Left colon (tissue), 2 donors: Measurements from ENCODE around the gene HECTD1. TPM values are rescaled to one million over a fixed set of nuclear protein-coding genes. Genes with fewer than 3 reads are reported as not detected.

Experiments used
- total RNA-seq, 2 donors: library from RNA; stranded (reverse); fragmentation: NEBNext Ultra II Directional; extraction: Animal tissue kit (Norgen Biotek cat#: 25700); gene quantifications; one replicate each; pipeline ENCODE4 v1.2.1, GENCODE V29; 2021
- donor health status: DM: no; HTN: no; CAD: no.
- donor health status: DM: yes; HTN: yes; CAD: no.

HECTD1 gene
- total RNA-seq, 2 donors from 2014 or later = 129 to 142 TPM

Other genes starting within 250 kb of the HECTD1 start
- 1 to 10 TPM; 4.9 to 5.0 TPM for gene AP4S1, start 182.1 kb downstream of the HECTD1 start, total RNA-seq
- gene STRN3, start 181.4 kb downstream of the HECTD1 start, total RNA-seq = 10 to 100 TPM; 43.3 to 48.0 TPM
- 10 to 100 TPM; 60.4 to 69.6 TPM for gene HEATR5A, start 212.8 kb upstream of the HECTD1 start, total RNA-seq
- gene DTD2, start 249.7 kb upstream of the HECTD1 start, total RNA-seq = 10 to 100 TPM; 11.8 to 14.6 TPM